Retinal pigment epithelial cell (primary cell): ENCODE measurements around the gene TNNT1.
"Not testable (repeated sequence)": the region's sequence is repeated elsewhere in the genome, so short reads cannot be mapped to it uniquely, and the experiment has no call there.

Source experiments
- DNase-seq: peaks from one replicate; pipeline ENCODE4 v3.0.0-alpha.2; 2010; ENCODE audit warnings: low read depth
- H3K4me3 ChIP-seq: 2 replicates; pipeline ENCODE4 v1.5.1; 2011; ENCODE audit warnings: mild to moderate bottlenecking, low read length, control low read depth, moderate library complexity
- CTCF ChIP-seq: conservative IDR thresholded peaks from 2 replicates; pipeline ENCODE4 v1.5.1; 2011; ENCODE audit warnings: low read depth, low read length, control low read depth, inconsistent platforms

Gene TNNT1

DNA sequence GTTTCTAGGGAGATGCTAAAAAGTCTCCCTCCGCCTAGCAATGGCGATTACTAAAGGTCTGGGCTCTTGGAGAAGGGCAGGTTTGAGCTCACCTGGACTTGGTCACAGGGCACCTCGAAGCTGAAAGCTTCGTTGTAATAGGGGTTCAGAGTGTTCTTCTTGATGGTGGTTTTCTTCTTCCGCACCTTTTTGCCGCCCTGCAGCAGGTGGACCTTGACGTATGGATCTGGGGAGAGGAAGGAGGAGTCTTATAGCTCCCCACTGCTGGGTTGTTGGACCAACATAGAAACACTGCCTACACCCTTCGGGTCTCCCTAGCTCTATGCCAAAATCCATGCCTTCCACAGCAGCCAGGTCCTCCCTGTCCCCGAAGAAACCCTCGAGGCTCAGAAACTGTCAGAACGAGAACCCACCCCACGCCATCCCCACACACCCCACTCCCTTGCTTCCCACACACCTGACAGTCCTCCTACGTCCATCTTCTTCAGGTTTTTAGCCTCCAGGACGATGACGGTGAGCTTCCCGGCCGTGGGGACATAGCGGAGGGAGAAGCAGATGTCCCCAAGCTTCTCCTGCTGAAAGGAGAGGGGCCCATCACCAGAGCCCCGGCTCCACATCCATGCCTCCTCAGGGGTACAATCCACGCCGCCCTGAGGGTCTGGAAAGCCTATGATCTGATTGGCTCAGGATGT, 25.6 kb upstream of the TNNT1 start:
- H3K4me3 ChIP-seq, result no peak overlapping the region
- no peak for TF ChIP-seq CTCF
- no peak for DNase-seq

GRCh38 chr19:55173714-55174409, 24.9 kb upstream of the TNNT1 start:
- no peak for DNase-seq
- no peak for TF ChIP-seq CTCF
- peak overlapping the region; percentile 55 for H3K4me3 ChIP-seq

- H3K4me3 ChIP-seq, result peak overlapping the region; percentile 55
- TF ChIP-seq CTCF, result no peak
- DNase-seq, result no peak
Measured at GRCh38 chr19:55173186-55173713, 24.2 kb upstream of the TNNT1 start.

DNA sequence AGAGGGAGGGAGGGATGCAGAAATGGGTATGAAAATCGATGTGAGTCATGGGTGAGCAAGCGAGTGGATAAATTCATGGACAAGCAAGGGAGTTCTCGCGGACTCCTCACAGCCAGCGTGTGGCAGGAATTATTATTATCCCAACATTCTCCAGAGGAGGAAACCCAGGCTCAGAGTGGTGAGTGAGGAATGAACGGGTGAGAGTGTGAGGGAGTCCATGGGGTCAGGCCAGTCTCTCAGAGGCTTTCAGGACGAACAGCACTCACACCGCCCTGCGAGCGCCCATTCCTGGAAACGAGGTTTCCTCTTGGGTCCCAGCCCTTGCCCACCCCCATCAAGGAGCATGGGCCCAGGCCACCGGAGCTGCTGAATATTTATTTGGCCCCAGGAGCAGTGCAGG, 23.7 kb upstream of the TNNT1 start:
- DNase-seq, result no peak
- H3K4me3 ChIP-seq, result peak overlapping the region; percentile 14
- TF ChIP-seq CTCF, result no peak

DNA sequence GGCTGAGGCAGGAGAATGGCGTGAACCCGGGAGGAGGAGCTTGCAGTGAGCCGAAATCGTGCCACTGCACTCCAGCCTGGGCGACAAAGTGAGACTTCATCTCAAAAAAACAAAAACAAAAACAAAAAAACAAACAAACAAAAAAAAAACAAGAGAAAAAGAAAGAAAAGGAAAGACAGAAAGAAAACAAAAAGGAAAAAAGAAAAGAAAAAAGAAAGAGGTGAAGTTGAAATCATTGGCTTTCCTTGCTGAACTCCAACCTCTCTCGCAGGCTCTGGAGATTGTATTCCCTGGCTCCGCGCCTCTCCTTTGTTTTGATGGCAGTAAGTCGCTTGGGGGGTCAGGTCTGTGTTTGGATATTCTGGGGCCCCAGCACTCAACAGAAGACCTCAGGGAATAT, 23.3 kb upstream of the TNNT1 start:
- not testable (repeated sequence) for H3K4me3 ChIP-seq, DNase-seq

GRCh38 chr19:55171440-55171839, 22.4 kb upstream of the TNNT1 start:
- DNase-seq, result no peak
- TF ChIP-seq CTCF, result no peak
- no peak overlapping the region for H3K4me3 ChIP-seq

DNA sequence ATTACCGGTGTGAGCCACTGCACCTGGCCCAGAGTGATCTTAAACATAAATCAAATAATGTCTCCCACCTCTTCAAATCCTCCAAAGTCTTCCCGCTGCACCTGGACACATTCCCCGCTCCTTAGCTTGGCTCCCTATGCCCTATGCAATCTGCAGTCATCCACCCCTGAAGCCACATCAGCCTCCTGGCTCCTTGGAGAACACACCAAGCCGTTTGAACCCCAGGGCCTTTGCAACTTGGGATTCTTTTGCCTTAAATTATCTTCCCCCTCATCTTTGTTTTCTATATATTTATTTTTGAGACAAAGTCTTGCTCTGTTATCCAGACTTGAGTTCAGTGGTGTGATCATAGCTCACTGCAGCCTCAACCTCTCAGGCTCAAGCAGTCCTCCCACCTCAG, 20.1 kb upstream of the TNNT1 start:
- no peak for DNase-seq
- no peak for TF ChIP-seq CTCF
- H3K4me3 ChIP-seq, result no peak overlapping the region
